Measurements from ENCODE around the gene ARL14EPL. TPM values are rescaled to one million over a fixed set of nuclear protein-coding genes. Genes with fewer than 3 reads are reported as not detected.

The ARL14EPL gene
- total and polyA plus RNA-seq, 2 donors (not counting 3 experiments of a cell fraction or from before 2014, with no cell fraction given), result 0.10 to 0.58 TPM

- H3K4me1 ChIP-seq (ENCODE audit: control insufficient read depth, extremely low read depth, insufficient read depth, low read length), result no peaks in the 10 kb centered on the region
- no peak overlapping the region for H2AFZ ChIP-seq (ENCODE audit: low read depth, low read length)
- H3K9ac ChIP-seq (replicated peaks; ENCODE audit: extremely low read depth, insufficient read depth, low read length), result no peak overlapping the region
- POLR2A ChIA-PET, result no interaction called here
- no peak for FAIRE-seq
- no peaks in the 10 kb centered on the region for H3K9me3 ChIP-seq (replicated peaks; ENCODE audit: control insufficient read depth, insufficient read depth, low read length)
- H3K27ac ChIP-seq (ENCODE audit: insufficient read depth, low read depth, low read length), result no peak overlapping the region
- TF ChIP-seq EZH2 (IDR thresholded peaks at IDR 0.05; ENCODE audit: borderline replicate concordance, low read depth, low read length, severe bottlenecking) (no peak), JUN (IDR thresholded peaks at IDR 0.05; ENCODE audit: borderline replicate concordance, insufficient read depth, insufficient read length, low read depth) (no peak), GATA2 (IDR thresholded peaks at IDR 0.05; ENCODE audit: insufficient read depth, insufficient read length, low read depth, low read length) (no peak), POLR2A (IDR thresholded peaks at IDR 0.05; ENCODE audit: low read depth, low read length) (no peak), MAX (IDR thresholded peaks at IDR 0.05; ENCODE audit: insufficient read depth, insufficient read length) (no peak), POLR2AphosphoS5 (IDR thresholded peaks at IDR 0.05; ENCODE audit: insufficient read depth, low read depth, low read length) (no peak), MYC (IDR thresholded peaks at IDR 0.05; ENCODE audit: low read depth, low read length) (no peak), FOS (IDR thresholded peaks at IDR 0.05; ENCODE audit: borderline replicate concordance, insufficient read depth, low read length) (no peak), CTCF (IDR thresholded peaks at IDR 0.05; ENCODE audit: extremely low read depth in 1 of 2, insufficient read depth in 1 of 2, low read depth in 1 of 2, low read length in 2 of 2) (no peak)
- H3K79me2 ChIP-seq (ENCODE audit: control insufficient read depth, insufficient read depth, low read length), result no peaks in the 10 kb centered on the region
- H3K4me3 ChIP-seq (replicated peaks in 1 of 3; ENCODE audit: insufficient read depth in 1 of 3, low read depth in 1 of 3, low read length in 3 of 3), result no peak overlapping the region
- no peak for DNase-seq (ENCODE audit: low read depth, low spot score)
- dilution Hi-C loops (cut with MboI; ENCODE audit: extremely low pct_ligation_motif_present, low sequenced_read_pairs) (no loop called here), intact Hi-C loops (cut with micrococcal nuclease) (no loop called here)
- CTCF ChIA-PET, result interaction anchor here (1.0 kb wide), 1 partner anchor 187 kb away, joined by 3 read pairs; no protein-coding TSS in a partner anchor
- BruUV-seq (replicated peaks), result no TSS peak
- H3K4me2 ChIP-seq (ENCODE audit: insufficient read depth, low read length), result no peak overlapping the region
- no peaks in the 10 kb centered on the region for H3K9me1 ChIP-seq (replicated peaks; ENCODE audit: control insufficient read depth, extremely low read depth, insufficient read depth, low read length)
- peaks cover 0 to 1% of the 10 kb centered on the region in 2 experiments for H3K27me3 ChIP-seq (ENCODE audit: control insufficient read depth in 2 of 2, insufficient read depth in 2 of 2, low read length in 2 of 2)
- no peaks in the 10 kb centered on the region for H4K20me1 ChIP-seq (replicated peaks; ENCODE audit: control insufficient read depth, extremely low read depth, insufficient read depth, low read length)
- H3K36me3 ChIP-seq (ENCODE audit: control insufficient read depth in 2 of 2, extremely low read depth in 1 of 2, insufficient read depth in 2 of 2, low read length in 2 of 2), result no peaks in the 10 kb centered on the region
Observed at GRCh38 chr5:116075191-116075831, 43.0 kb downstream of the ARL14EPL start.
